PFSK-1 (cell line): ENCODE measurements around the gene NPHP4.

ENCODE experiments used
- POLR2AphosphoS5 ChIP-seq: IDR thresholded peaks from 2 replicates; pipeline ENCODE4 v1.6.1; 2012; ENCODE audit warnings: low read depth, mild to moderate bottlenecking, control low read depth, low read length, moderate library complexity
- SIN3A ChIP-seq: IDR thresholded peaks from 2 replicates; pipeline ENCODE4 v1.6.1; 2012; ENCODE audit warnings: mild to moderate bottlenecking, low read length, moderate library complexity, borderline replicate concordance; ENCODE audit not compliant: insufficient read depth
- TAF1 ChIP-seq: IDR thresholded peaks from 2 replicates; pipeline ENCODE4 v1.6.1; 2012; ENCODE audit warnings: low read length, control low read depth, borderline replicate concordance; ENCODE audit not compliant: insufficient read depth

GRCh38 chr1:5889901-5890300, 102.3 kb downstream of the NPHP4 start:
- TF ChIP-seq SIN3A (no peak), POLR2AphosphoS5 (no peak), TAF1 (no peak)
